ENCODE data around the gene ARNT2. TPM values are rescaled to one million over a fixed set of nuclear protein-coding genes. Genes with fewer than 3 reads are reported as not detected.

Gene ARNT2
- total and polyA plus RNA-seq, 12 donors = 0.71 to 6.7 (median 4.0) TPM

GRCh38 chr15:80593486-80594030 is 189.4 kb downstream of the ARNT2 start:
- intact Hi-C loops (cut with DNase I) = no loop called here
- TF ChIP-seq CTCF (IDR thresholded peaks at IDR 0.05) = no peak
- Histone ChIP-seq H3K4me3 (no peak overlapping the region), H3K4me1 (no peaks in the 10 kb centered on the region), H3K9me3 (no peaks in the 10 kb centered on the region), H3K27me3 (no peaks in the 10 kb centered on the region), H3K36me3 (no peaks in the 10 kb centered on the region), H3K27ac (no peak overlapping the region)
- ATAC-seq (no peak), DNase-seq (no peak)
- WGBS, 2 donors = 92 to 94% methylated on average over 13 of the region's 13 CpGs

- H3K9me3 ChIP-seq = no peaks in the 10 kb centered on the region
- H3K27ac ChIP-seq = no peak overlapping the region
- H3K36me3 ChIP-seq = no peaks in the 10 kb centered on the region
- no peaks in the 10 kb centered on the region for H3K4me1 ChIP-seq
- peaks cover 0 to 3% (median 0%) of the 10 kb centered on the region in 7 donors for H3K27me3 ChIP-seq
- DNase-seq (no peak), ATAC-seq (peak in 1 of 8 donors; percentile 24)
- no peak overlapping the region for H3K4me3 ChIP-seq
- intact Hi-C loops (cut with DNase I) = no loop called here
- TF ChIP-seq CTCF (IDR thresholded peaks at IDR 0.05) = no peak
- 79 to 83% methylated on average over 12 of the region's 12 CpGs for WGBS, 2 donors
These were observed 190.1 kb downstream of the ARNT2 start for GRCh38 chr15:80594091-80594889.

GRCh38 chr15:80595396-80595795 is 191.2 kb downstream of the ARNT2 start:
- ATAC-seq (no peak), DNase-seq (no peak)
- no peaks in the 10 kb centered on the region for H3K9me3 ChIP-seq
- intact Hi-C loops (cut with DNase I) = no loop called here
- no peak for TF ChIP-seq CTCF (IDR thresholded peaks at IDR 0.05)
- no peaks in the 10 kb centered on the region for H3K4me1 ChIP-seq
- 43 to 50% methylated on average over 1 of the region's 1 CpG for WGBS, 2 donors
- H3K27me3 ChIP-seq = peaks cover 0 to 3% (median 0%) of the 10 kb centered on the region in 7 donors
- no peak overlapping the region for H3K4me3 ChIP-seq
- no peaks in the 10 kb centered on the region for H3K36me3 ChIP-seq
- no peak overlapping the region for H3K27ac ChIP-seq

- 82 to 85% methylated on average over 7 of the region's 7 CpGs for WGBS, 2 donors
- no peak for TF ChIP-seq CTCF (IDR thresholded peaks at IDR 0.05)
These were observed 192.4 kb downstream of the ARNT2 start for GRCh38 chr15:80596521-80596976.

More at GRCh38 chr15:80596521-80596976, 192.4 kb downstream of the ARNT2 start:
- Histone ChIP-seq H3K4me3 (no peak overlapping the region), H3K27ac (no peak overlapping the region), H3K36me3 (no peaks in the 10 kb centered on the region), H3K27me3 (peaks cover 0 to 3% (median 0%) of the 10 kb centered on the region in 7 donors), H3K9me3 (no peaks in the 10 kb centered on the region), H3K4me1 (no peaks in the 10 kb centered on the region)
- DNase-seq (no peak), ATAC-seq (peak in 5 of 8 donors; percentile 68 to 89 (median 76))
- intact Hi-C loops (cut with DNase I) = no loop called here
